HL-60/S4 treated with retinoic acid at 250 ng/mL for 4 days and 3 days (cell line): ENCODE data around the gene CIB4.

ENCODE experiments used
- in situ Hi-C: fragments of 300-500 bp; cut with MboI; formaldehyde crosslinking; loops from 2 replicates; pipeline ENCODE4 v1.7.0; 2022; ENCODE audit warnings: low sequenced_read_pairs

Gene CIB4

GRCh38 chr2:26644188-26644835 is 3.1 kb upstream of the CIB4 start:
- in situ Hi-C loops, result no loop called here

DNA sequence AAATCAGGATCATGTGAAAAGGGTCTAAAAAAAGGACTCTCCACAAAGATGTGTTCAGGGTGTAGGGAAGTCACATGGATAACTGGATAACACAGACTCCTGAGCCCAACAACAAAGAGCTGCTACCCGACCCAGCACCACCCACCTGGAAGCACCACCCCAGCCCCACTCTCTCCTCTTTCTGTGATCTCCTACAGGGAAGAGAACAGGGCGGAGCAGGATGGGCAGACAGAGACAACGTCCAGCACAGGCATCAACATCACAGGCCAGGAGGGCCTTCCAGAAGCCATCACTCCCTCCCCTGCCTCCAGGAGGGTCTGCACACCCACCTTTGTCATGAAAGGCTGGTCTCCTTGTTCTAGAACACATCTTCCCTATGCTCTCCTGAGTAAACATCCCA is 1.3 kb upstream of the CIB4 start:
- in situ Hi-C loops, result no loop called here

GRCh38 chr2:26640331-26640745 is 828 bp downstream of the CIB4 start:
- in situ Hi-C loops, result no loop called here

DNA sequence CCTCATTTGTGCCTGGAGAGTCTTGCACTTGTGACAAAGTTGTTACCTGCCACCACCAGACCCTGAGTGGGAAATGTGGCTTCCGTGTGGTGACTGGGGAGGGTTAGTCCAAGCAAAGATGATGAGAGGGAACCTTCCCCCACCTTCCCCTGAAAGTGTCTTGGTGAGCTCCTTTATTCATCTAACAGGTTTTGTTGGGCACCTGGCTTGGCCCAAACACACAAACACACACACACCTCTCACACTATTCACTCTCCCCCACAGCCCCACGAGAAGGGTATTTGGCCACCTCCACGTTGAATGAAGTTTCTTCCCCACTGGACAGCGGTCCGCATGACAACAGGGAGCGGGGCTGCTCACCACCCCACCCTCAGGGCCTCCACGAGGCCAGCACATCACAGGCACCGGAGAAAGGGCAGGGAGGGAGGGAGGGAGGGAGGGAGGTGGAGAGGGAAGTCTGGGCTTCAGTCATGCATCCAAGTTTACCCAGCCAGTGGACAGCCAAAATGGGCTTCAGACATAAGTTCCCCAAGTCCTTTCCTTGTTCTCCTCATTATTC is 1.4 kb downstream of the CIB4 start:
- in situ Hi-C loops, result no loop called here

DNA sequence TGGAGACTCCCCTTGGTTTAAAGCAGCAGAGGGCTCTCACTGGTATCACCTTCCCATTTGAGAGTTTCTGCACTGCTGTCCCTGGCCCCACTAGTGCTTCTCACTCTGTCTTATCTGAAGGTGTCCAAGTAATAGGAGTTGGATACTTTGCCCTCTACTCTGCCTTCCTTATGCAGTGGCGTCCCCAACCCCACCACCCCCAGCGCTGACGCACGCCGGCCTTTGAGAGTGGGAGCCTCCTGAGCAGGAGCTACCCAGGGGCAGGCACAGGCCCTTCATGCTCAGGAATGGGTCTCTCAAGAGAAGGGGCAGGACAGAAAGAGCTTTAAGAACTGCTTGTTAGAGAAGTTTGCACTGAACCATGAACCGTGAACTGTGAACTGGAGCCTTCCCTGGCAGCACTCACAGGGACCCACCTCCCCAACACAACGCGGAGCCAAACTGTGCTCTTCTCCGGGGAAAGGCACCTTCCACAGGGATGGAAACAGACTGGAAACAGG is 3.3 kb downstream of the CIB4 start:
- in situ Hi-C loops, result no loop called here

GRCh38 chr2:26636935-26637334 is 4.2 kb downstream of the CIB4 start:
- in situ Hi-C loops, result no loop called here

GRCh38 chr2:26635401-26635800 is 5.8 kb downstream of the CIB4 start:
- in situ Hi-C loops, result no loop called here

DNA sequence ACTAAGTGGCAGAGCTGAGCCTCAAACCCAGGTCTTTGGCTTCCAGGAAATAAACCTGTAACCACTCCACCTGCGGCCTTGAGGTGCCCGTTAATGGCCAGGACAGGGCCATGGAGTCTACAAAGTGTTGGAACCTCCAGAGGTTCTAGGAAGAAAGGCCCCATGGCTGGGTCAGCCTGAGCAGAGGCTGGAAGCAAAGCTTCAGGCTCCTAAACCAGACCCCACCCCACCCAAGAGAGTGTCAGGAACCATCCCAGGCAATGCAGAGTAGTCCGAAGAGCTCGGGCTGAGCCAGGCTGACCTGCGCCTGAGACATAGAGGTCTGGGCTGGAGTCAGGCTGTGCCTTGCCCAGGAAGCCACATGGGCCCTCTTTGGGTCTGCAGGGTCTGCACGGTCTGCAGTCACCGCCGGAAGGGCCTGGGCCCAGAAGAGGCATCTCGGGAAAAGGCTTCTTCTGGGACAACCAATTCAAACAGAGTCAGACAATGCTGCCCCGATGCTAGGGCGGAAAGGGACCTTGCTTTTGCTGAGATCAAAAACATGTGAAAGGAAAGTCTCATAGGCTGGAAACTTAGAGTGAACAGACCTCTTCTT is 6.4 kb downstream of the CIB4 start:
- in situ Hi-C loops, result no loop called here

GRCh38 chr2:26633993-26634595 is 7.1 kb downstream of the CIB4 start:
- in situ Hi-C loops, result no loop called here

DNA sequence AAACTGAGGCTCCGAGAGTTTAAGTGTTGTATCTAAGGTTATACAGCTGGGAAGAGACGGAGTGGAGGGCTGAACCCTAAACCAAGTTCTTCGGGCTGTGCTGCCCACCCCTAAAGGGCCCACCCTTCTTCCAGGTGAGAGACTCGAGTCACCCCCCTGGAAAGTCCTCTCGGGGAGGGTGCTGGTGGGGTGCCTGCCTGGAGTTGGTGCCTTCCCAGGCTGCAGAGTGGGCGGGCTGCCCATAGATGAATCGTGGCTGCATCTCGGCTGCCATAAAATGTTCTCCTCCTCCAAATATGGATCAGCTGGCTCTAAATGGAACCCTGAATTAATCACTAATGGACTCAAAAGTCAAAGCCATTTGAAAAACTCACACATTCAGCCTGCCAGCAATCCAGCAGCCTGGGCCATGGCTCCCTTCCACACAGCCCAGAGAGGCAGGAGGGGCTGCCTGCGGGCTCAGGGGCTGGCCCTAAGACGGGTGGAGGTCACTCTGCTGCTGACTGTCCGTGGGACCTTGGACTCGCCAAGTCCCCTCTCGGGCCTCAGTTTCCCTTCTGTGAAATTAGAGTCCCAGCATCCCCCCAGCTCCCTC is 7.7 kb downstream of the CIB4 start:
- in situ Hi-C loops, result no loop called here

DNA sequence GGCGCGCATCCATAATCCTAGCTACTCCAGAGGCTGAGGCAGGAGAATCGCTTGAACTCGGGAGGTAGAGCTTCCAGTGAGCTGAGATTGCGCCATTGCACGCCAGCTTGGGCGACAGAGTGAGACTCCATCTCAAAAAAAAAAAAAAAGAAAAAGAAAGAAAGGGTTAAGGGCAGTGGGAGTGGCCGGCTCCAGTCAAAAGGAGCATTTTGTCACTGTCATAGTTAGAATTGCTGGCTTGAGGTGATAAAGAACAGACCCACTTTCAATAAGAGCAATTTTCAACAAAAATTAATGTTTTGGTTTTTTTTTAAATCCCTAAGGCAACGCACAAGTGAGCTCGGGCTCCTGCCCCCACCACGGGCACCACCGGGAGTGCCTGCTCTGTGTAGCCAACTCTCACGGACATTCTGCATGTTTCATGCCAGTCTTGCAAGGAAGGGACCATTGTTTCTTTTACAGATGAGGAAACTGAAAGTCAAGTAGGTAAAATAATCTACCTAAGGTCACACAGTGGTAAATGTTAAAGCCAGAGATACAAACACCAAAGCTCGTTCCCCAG is 8.5 kb downstream of the CIB4 start:
- in situ Hi-C loops, result no loop called here

GRCh38 chr2:26631401-26632170 is 9.6 kb downstream of the CIB4 start:
- in situ Hi-C loops, result no loop called here

DNA sequence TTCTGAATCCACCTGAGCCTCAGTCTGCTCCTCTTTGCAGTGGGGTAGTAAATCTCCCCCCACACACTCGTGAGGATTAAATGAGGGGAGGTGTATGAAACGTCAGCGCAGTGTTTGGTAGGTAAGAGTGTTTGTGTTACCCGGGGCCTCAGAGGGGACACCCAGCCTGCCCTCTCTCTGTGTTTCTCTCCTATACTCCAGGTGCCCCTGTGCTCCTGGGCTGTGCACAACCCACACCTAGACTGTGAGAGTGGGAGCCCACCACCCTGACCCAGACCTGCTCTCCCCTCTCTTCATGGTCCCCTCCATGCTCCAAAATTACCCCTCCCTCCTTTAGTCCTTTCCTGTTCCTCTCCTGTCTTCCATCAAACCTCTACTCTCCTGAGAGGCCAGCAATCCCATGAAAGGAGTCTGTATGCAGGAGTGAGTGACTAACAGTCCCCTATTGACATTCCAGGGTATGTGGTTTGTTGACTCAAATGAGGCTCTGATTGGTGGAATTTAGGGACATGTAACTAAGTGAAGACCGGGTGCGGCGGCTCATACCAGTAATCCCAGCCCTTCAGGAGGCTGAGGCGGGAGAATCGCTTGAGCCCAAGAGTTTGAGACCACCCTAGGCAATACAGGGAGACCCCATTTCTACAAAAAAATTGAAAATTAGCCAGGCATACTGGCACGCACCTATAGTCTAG is 10.4 kb downstream of the CIB4 start:
- in situ Hi-C loops, result no loop called here

- in situ Hi-C loops, result no loop called here
Measured at GRCh38 chr2:26630235-26630634, 10.9 kb downstream of the CIB4 start.

GRCh38 chr2:26629751-26630150 is 11.4 kb downstream of the CIB4 start:
- in situ Hi-C loops, result no loop called here

DNA sequence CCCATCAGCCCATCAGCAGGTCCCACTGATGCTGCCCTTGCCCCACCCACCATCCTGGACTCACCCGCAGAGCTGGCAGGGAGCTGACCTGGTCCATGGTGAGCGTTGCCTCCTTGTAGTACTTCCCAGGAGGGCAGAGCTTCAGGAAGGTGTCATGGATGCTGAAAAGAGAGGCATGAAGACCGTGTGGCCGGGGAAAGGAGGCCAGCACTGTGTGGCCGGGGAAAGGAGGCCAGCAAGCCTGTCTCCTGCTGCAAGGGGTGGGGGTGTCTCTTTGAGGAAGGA is 11.9 kb downstream of the CIB4 start:
- in situ Hi-C loops, result no loop called here

DNA sequence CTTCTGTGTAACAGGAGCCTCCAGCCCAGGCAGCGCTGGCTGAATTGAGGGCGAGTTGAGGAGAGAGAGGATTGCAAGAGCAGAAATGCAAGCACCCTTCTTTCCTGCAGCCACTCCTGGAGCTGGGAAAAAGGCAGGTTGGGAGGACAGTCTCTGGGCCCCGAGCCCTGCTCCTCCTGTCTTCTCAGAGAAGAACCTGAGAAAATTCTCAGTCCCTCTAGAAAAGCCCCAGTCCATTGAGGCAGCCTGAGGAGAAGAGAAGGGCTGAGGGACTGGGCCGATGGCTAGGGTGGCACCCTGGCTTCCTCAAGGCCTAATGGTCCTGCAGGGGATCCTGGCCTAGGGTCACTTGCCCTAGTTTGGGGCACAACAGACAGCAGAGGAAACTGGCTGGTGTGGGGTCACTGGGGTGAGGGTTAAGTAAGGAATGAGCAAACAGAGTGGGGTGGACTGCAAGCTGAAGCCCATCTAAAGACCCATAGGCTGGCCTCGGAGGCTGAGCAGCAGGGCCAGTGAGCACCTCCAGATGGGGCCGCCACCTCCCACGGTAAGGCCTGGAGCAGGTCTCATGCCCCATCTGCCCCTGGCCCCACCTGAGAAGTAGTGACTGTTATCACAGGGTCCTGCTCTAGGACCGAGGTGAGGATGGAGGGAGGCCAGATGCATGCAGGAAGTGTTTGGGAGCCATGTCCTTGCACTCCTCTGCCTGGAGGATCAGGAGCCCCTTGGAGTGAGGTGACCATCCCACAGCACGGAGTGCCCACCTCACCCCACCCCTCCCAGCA is 12.4 kb downstream of the CIB4 start:
- in situ Hi-C loops, result no loop called here

DNA sequence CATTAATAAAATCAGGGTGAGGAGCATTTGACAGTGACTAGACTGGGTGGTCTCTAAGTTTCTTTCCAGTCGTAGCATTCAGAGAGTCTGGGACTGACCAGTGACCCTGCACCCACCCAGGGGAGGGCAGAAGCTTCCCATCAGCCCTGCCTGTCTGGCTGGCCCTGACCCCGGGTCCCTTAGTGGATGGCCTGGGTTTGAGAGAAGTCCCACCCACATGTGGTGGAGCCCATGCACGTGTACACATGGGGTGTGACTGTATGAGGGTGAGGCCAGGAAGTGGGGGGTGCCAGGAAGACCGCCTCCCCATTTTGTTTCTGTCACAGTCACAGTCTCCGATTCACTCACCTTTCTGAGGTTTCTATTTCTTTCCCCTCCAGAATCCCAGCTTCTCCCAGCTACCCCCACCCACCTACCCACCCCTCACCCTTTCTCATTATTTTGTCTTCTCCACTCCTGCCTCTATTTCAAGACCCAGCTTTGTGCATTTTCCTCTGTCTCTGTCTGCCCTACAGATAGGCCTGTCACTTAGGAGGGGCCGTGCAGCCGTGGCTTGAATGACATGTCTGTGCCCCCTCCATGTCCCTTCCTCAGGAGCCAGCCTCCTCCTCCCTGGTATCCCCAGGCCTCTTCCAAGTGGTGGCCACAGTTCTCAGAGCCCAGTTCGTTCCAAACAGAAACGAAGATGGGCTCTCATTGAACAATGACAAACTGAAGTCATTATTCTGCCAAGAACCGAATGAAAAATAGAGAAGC is 13.6 kb downstream of the CIB4 start:
- in situ Hi-C loops, result no loop called here

DNA sequence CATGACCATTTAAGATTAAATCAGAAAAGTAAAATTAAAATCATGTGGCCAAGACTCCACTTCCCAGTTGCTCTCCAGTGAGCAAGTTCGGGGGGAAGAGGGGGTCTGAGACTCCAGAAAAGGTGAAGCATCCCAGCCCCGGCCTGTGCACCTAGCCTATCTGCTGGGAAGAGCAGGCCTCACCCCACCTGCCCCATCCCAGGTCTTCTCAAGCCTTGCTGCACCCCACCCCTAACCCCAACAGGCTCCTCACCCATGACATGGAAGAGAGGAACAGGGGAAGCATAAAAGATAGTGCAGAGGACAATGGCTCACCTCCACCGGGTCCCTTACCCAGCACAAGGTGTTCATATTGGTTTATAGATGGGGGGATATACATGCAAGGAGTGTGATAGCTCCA is 14.6 kb downstream of the CIB4 start:
- in situ Hi-C loops, result no loop called here
